Stimulated activated CD8-positive, alpha-beta memory T cell treated with anti-CD3 and anti-CD28 coated beads, Interleukin-4, amount 100 ng/mL, for 24 hours (primary cell): ENCODE data around the gene WDFY4.
"Not testable (repeated sequence)": the region's sequence is repeated elsewhere in the genome, so short reads cannot be mapped to it uniquely, and the experiment has no call there.

ENCODE experiments used
- DNase-seq: peaks from one replicate; pipeline ENCODE4 v3.0.0-alpha.2; 2020; ENCODE audit warnings: low read depth

WDFY4 gene

GRCh38 chr10:48684792-48685623, at the start of gene WDFY4:
Gene WDFY4, plus strand, starts transcription at chr10:48684873. Its CDS starts 24,860 bp downstream, at chr10:48709733.
- DNase-seq = no peak

- no peak for DNase-seq
These were observed 49.6 kb upstream of the WDFY4 start for GRCh38 chr10:48634984-48635557.

GRCh38 chr10:48636231-48636630, 48.4 kb upstream of the WDFY4 start:
- no peak for DNase-seq

GRCh38 chr10:48636901-48637300, 47.8 kb upstream of the WDFY4 start:
- no peak for DNase-seq

GRCh38 chr10:48638158-48638557, 46.5 kb upstream of the WDFY4 start:
- no peak for DNase-seq

- no peak for DNase-seq
These were observed 45.7 kb upstream of the WDFY4 start for GRCh38 chr10:48638739-48639527.

GRCh38 chr10:48639632-48640031, 45.0 kb upstream of the WDFY4 start:
- no peak for DNase-seq

- no peak for DNase-seq
These were observed 44.3 kb upstream of the WDFY4 start for GRCh38 chr10:48640326-48640725.

GRCh38 chr10:48641099-48641690, 43.5 kb upstream of the WDFY4 start:
- not testable (repeated sequence) for DNase-seq

GRCh38 chr10:48645600-48645999, 39.1 kb upstream of the WDFY4 start:
- no peak for DNase-seq

- not testable (repeated sequence) for DNase-seq
These were observed 37.6 kb upstream of the WDFY4 start for GRCh38 chr10:48647073-48647472.

GRCh38 chr10:48648172-48648942, 36.3 kb upstream of the WDFY4 start:
- no peak for DNase-seq

GRCh38 chr10:48649349-48649944, 35.2 kb upstream of the WDFY4 start:
- DNase-seq = no peak

- DNase-seq = no peak
These were observed 33.4 kb upstream of the WDFY4 start for GRCh38 chr10:48651293-48651692.

GRCh38 chr10:48651839-48652238, 32.8 kb upstream of the WDFY4 start:
- no peak for DNase-seq

GRCh38 chr10:48652344-48652743, 32.3 kb upstream of the WDFY4 start:
- no peak for DNase-seq

GRCh38 chr10:48653347-48653746, 31.3 kb upstream of the WDFY4 start:
- DNase-seq = no peak

- no peak for DNase-seq
These were observed 30.6 kb upstream of the WDFY4 start for GRCh38 chr10:48653944-48654698.

GRCh38 chr10:48655411-48656240, 29.0 kb upstream of the WDFY4 start:
- no peak for DNase-seq
